IMR-90 (cell line): ENCODE data around the gene DCAF11. TPM values are rescaled to one million over a fixed set of nuclear protein-coding genes. Genes with fewer than 3 reads are reported as not detected.
A peak's percentile ranks its signal among the peaks of the same experiment; 100 is the strongest.

Experiments used
- ATAC-seq: fragments of 200-7000 bp; cut with Tn5 transposase; 2 replicates; pipeline ENCODE4 v1.9.1; 2020; ENCODE audit warnings: low read depth, mild to moderate bottlenecking, moderate library complexity
- BruUV-seq: library from RNA; stranded (reverse); fragments of 400-500 nt; replicated peaks from 2 replicates; lab custom pipeline; 2021; lab: Mats Ljungman, UMichigan
- CTCF ChIA-PET: fragments of 300-600 bp; formaldehyde crosslinking; extraction: SDS; loops from one replicate; lab custom pipeline; 2021; ENCODE audit warnings: antibody characterized with exemption; lab: Yijun Ruan, JAX
- POLR2A ChIA-PET: fragments of 300-600 bp; sonication (Branson Sonifier 250); formaldehyde crosslinking; loops from one replicate; lab custom pipeline; 2022; ENCODE audit warnings: antibody characterized with exemption; ENCODE audit not compliant: unreplicated experiment; lab: Charles Lee
- DNase-seq: peaks from one replicate; pipeline ENCODE4 v3.0.0; 2013
- H2AFZ ChIP-seq: replicated peaks from 2 replicates; pipeline ENCODE3; 2013; ENCODE audit warnings: low read length, mild to moderate bottlenecking; ENCODE audit not compliant: poor library complexity
- H2AK5ac ChIP-seq: 2 replicates; pipeline ENCODE4 v1.6.1; 2013; ENCODE audit warnings: low read depth, low read length, inconsistent platforms
- H2AK9ac ChIP-seq: replicated peaks from 2 replicates; pipeline ENCODE3; 2013; ENCODE audit warnings: mild to moderate bottlenecking, low read depth, low read length, moderate library complexity; ENCODE audit not compliant: poor library complexity
- H2BK120ac ChIP-seq: 2 replicates; pipeline ENCODE4 v1.6.1; 2013; ENCODE audit warnings: low read depth, low read length, inconsistent platforms
- H2BK15ac ChIP-seq: 3 replicates; pipeline ENCODE4 v1.6.1; 2013; ENCODE audit warnings: low read depth, low read length, inconsistent platforms
- H2BK20ac ChIP-seq: 2 replicates; pipeline ENCODE4 v1.6.1; 2013; ENCODE audit warnings: low read depth, mild to moderate bottlenecking, inconsistent platforms, low read length, moderate library complexity
- H2BK5ac ChIP-seq: 2 replicates; pipeline ENCODE4 v1.6.1; 2013; ENCODE audit warnings: mild to moderate bottlenecking, low read depth, low read length, inconsistent platforms; ENCODE audit not compliant: poor library complexity, severe bottlenecking
- H3K14ac ChIP-seq: replicated peaks from 2 replicates; pipeline ENCODE4 v1.6.1; 2013; ENCODE audit warnings: low read depth, low read length, inconsistent platforms
- H3K18ac ChIP-seq: 2 replicates; pipeline ENCODE4 v1.6.1; 2013; ENCODE audit warnings: low read depth, low read length, control low read depth
- H3K23ac ChIP-seq: 2 replicates; pipeline ENCODE4 v1.6.1; 2013; ENCODE audit warnings: low read depth, low read length, inconsistent platforms
- H3K27ac ChIP-seq: 2 replicates; pipeline ENCODE4 v1.5.1; 2013; ENCODE audit warnings: mild to moderate bottlenecking, control low read depth, low read length; ENCODE audit not compliant: insufficient read depth
- H3K27me3 ChIP-seq: 2 replicates; pipeline ENCODE4 v1.6.1; 2013; ENCODE audit warnings: low read length; ENCODE audit not compliant: control insufficient read depth, insufficient read depth
- H3K36me3 ChIP-seq: 2 replicates; pipeline ENCODE4 v1.6.1; 2013; ENCODE audit warnings: low read length, mixed read lengths; ENCODE audit not compliant: control insufficient read depth, insufficient read depth
- H3K4ac ChIP-seq: 2 replicates; pipeline ENCODE4 v1.6.1; 2013; ENCODE audit warnings: low read depth, low read length, inconsistent platforms
- H3K4me1 ChIP-seq: 2 replicates; pipeline ENCODE4 v1.6.1; 2013; ENCODE audit warnings: low read length, mixed read lengths; ENCODE audit not compliant: control insufficient read depth, insufficient read depth
- H3K4me2 ChIP-seq: 2 replicates; pipeline ENCODE4 v1.6.1; 2013; ENCODE audit warnings: low read depth, mild to moderate bottlenecking, control low read depth, low read length, moderate library complexity
- H3K4me3 ChIP-seq: 2 replicates; pipeline ENCODE4 v1.5.1; 2013; ENCODE audit warnings: low read depth, mild to moderate bottlenecking, control low read depth, low read length, moderate library complexity; ENCODE audit not compliant: insufficient read depth
- H3K56ac ChIP-seq: 2 replicates; pipeline ENCODE4 v1.6.1; 2013; ENCODE audit warnings: low read length, inconsistent platforms; ENCODE audit not compliant: insufficient read depth; ENCODE audit errors: extremely low read depth
- H3K79me1 ChIP-seq, 2 experiments: 2 replicates each; pipeline ENCODE4 v1.6.1; 2013; ENCODE audit warnings: low read length in 2 of 2, inconsistent platforms in 1 of 2, low read depth in 1 of 2
- H3K9ac ChIP-seq: 2 replicates; pipeline ENCODE4 v1.6.1; 2013; ENCODE audit warnings: low read depth, low read length, control low read depth
- H3K9me1 ChIP-seq: 2 replicates; pipeline ENCODE4 v1.6.1; 2013; ENCODE audit warnings: low read length, inconsistent platforms; ENCODE audit not compliant: insufficient read depth
- H3K9me3 ChIP-seq: 2 replicates; pipeline ENCODE4 v1.6.1; 2013; ENCODE audit warnings: low read length; ENCODE audit not compliant: control insufficient read depth, insufficient read depth
- H4K20me1 ChIP-seq: 2 replicates; pipeline ENCODE4 v1.6.1; 2013; ENCODE audit warnings: low read length, inconsistent platforms; ENCODE audit not compliant: insufficient read depth
- H4K5ac ChIP-seq: 2 replicates; pipeline ENCODE4 v1.6.1; 2013; ENCODE audit warnings: mild to moderate bottlenecking, low read depth, low read length, control low read depth
- H4K8ac ChIP-seq, 2 experiments: 2 replicates each; pipeline ENCODE4 v1.6.1; 2013; ENCODE audit warnings: low read depth in 2 of 2, low read length in 2 of 2, control low read depth in 1 of 2, inconsistent platforms in 1 of 2
- H4K91ac ChIP-seq: 2 replicates; pipeline ENCODE4 v1.6.1; 2013; ENCODE audit warnings: low read depth, low read length, inconsistent platforms; ENCODE audit not compliant: insufficient read depth
- FOS ChIP-seq: fragments of 150-350 bp; IDR thresholded peaks from 2 replicates; pipeline ENCODE4 v1.6.1; 2016; ENCODE audit warnings: low read depth, low read length
- MAZ ChIP-seq: IDR thresholded peaks from 2 replicates; pipeline ENCODE4 v1.6.1; 2012; ENCODE audit warnings: low read depth, mild to moderate bottlenecking, low read length, improper control_type of control experiment, moderate library complexity, borderline replicate concordance
- NFE2L2 ChIP-seq: fragments of 150-350 bp; IDR thresholded peaks from 2 replicates; pipeline ENCODE4 v1.6.1; 2016; ENCODE audit warnings: low read depth, mild to moderate bottlenecking, low read length
- RCOR1 ChIP-seq: IDR thresholded peaks from 2 replicates; pipeline ENCODE4 v1.6.1; 2012; ENCODE audit warnings: mild to moderate bottlenecking, low read length, improper control_type of control experiment; ENCODE audit not compliant: insufficient replicate concordance
- RFX5 ChIP-seq: IDR thresholded peaks from 2 replicates; pipeline ENCODE4 v1.8.0; 2012; ENCODE audit warnings: low read depth, mild to moderate bottlenecking, low read length, moderate library complexity
- SMC3 ChIP-seq: fragments of 150-350 bp; IDR thresholded peaks from 2 replicates; pipeline ENCODE4 v1.6.1; 2016; ENCODE audit warnings: low read depth, mild to moderate bottlenecking, antibody characterized with exemption, low read length, moderate library complexity
- WGBS, 2 experiments: methylation state at CpG; one replicate each; pipeline versions ENCODE4 v1.1.5 to v1.1.7; 2013; ENCODE audit warnings: missing lambda C conversion rate in 2 of 2; ENCODE audit not compliant: insufficient read length in 1 of 2; ENCODE audit errors: extremely low coverage in 2 of 2; 5-methylcytosine and 5-hydroxymethylcytosine counted together
- dilution Hi-C: fragments of 300-500 bp; cut with HindIII; formaldehyde crosslinking; loops from one replicate; pipeline ENCODE4 v1.14.3; 2018; ENCODE audit warnings: low sequenced_read_pairs; ENCODE audit not compliant: unreplicated experiment
- in situ Hi-C: fragments of 300-500 bp; cut with MboI; formaldehyde crosslinking; loops from 3 replicates; pipeline ENCODE4 v1.14.3; 2019; ENCODE audit warnings: low sequenced_read_pairs, inconsistent platforms, mixed read lengths
- intact Hi-C: fragments of 100-400 bp; cut with micrococcal nuclease; formaldehyde crosslinking; loops from 2 replicates; pipeline ENCODE4 v1.10.0; 2022
- polyA plus RNA-seq, 3 experiments: library from polyadenylated mRNA; depleted of rRNA; stranded (reverse); fragments of >200 nt; gene quantifications; 2 replicates each; pipeline ENCODE4 v1.2.3, GENCODE V29; 2012; ENCODE audit warnings: low replicate concordance in 1 of 3
- total RNA-seq: library from RNA; depleted of rRNA; stranded (reverse); fragments of >200 nt; gene quantifications from 2 replicates; pipeline ENCODE4 v1.2.3, GENCODE V29; 2012
- TF ChIP-seq, protein P1 (sequence below): fragments of 150-350 bp; IDR thresholded peaks from 2 replicates; pipeline ENCODE4 v1.6.1; 2016; ENCODE audit warnings: low read depth, mild to moderate bottlenecking, low read length, moderate library complexity, borderline replicate concordance
- TF ChIP-seq, protein P2 (sequence below): fragments of 150-350 bp; IDR thresholded peaks from 2 replicates; pipeline ENCODE4 v1.6.1; 2017; ENCODE audit warnings: mild to moderate bottlenecking, antibody characterized with exemption, low read length, low read depth

DCAF11 gene
- total and polyA plus RNA-seq, 2 of the 4 experiments (the other 2 are of a cell fraction) = 21.0 to 52.0 TPM

DNA sequence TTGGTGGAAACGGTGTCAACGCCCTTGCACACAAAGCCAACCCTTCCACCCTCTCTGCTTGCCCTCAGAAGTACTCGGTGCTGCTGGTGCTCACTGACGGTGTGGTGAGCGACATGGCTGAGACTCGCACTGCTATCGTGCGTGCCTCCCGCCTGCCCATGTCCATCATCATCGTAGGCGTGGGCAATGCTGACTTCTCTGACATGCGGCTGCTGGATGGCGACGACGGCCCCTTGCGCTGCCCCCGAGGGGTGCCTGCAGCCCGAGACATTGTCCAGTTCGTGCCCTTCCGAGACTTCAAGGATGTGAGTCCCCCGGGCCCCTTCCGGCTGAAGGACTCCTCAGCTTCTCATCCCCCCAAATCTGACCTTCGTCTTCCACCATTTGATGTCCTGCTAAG lies 37.5 kb upstream of the DCAF11 start:
- Histone ChIP-seq H3K23ac (no peak overlapping the region), H3K4me1 (peaks cover 2% of the 10 kb centered on the region; the same call in 1 of the 2 replicates), H2BK5ac (no peak overlapping the region), H2AK9ac (no peak overlapping the region), H3K36me3 (no peaks in the 10 kb centered on the region), H3K27ac (no peak overlapping the region), H3K14ac (no peak overlapping the region), H2BK20ac (no peak overlapping the region), H2BK120ac (no peak overlapping the region), H3K4ac (no peak overlapping the region), H3K18ac (no peak overlapping the region), H4K91ac (no peak overlapping the region), H2AK5ac (no peak overlapping the region), H2AFZ (peak overlapping the region; percentile 37), H4K8ac (no peak overlapping the region), H3K56ac (no peak overlapping the region), H3K79me1 (no peaks in the 10 kb centered on the region), H3K27me3 (peaks cover 87% of the 10 kb centered on the region), H3K4me3 (no peak overlapping the region), H2BK15ac (no peak overlapping the region), H3K4me2 (no peak overlapping the region), H3K9me1 (no peaks in the 10 kb centered on the region), H4K20me1 (no peaks in the 10 kb centered on the region; the same call in 1 of the 2 replicates), H3K9ac (no peak overlapping the region), H4K5ac (no peak overlapping the region), H3K9me3 (no peaks in the 10 kb centered on the region)
- WGBS, 2 experiments = 86% methylated on average over 20 of the region's 23 CpGs; no CpG with 5 or more reads in 1 of the 2 experiments
- ChIA-PET CTCF (no interaction called here), POLR2A (no interaction called here)
- intact Hi-C loops (no loop called here), in situ Hi-C loops (no loop called here), dilution Hi-C loops (no loop called here)
- DNase-seq (no peak), ATAC-seq (no peak)
- no TSS peak for BruUV-seq
- TF ChIP-seq SMC3 = no peak
- TF ChIP-seq MAZ = no peak
- no peak for TF ChIP-seq RFX5
- TF ChIP-seq NFE2L2 = no peak
- TF ChIP-seq FOS = no peak
- TF ChIP-seq, protein P1, sequence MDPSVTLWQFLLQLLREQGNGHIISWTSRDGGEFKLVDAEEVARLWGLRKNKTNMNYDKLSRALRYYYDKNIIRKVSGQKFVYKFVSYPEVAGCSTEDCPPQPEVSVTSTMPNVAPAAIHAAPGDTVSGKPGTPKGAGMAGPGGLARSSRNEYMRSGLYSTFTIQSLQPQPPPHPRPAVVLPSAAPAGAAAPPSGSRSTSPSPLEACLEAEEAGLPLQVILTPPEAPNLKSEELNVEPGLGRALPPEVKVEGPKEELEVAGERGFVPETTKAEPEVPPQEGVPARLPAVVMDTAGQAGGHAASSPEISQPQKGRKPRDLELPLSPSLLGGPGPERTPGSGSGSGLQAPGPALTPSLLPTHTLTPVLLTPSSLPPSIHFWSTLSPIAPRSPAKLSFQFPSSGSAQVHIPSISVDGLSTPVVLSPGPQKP = no peak
- TF ChIP-seq RCOR1 = no peak
- TF ChIP-seq, protein P2, sequence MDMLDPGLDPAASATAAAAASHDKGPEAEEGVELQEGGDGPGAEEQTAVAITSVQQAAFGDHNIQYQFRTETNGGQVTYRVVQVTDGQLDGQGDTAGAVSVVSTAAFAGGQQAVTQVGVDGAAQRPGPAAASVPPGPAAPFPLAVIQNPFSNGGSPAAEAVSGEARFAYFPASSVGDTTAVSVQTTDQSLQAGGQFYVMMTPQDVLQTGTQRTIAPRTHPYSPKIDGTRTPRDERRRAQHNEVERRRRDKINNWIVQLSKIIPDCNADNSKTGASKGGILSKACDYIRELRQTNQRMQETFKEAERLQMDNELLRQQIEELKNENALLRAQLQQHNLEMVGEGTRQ = no peak
